ENCODE results near the gene EPHB1. TPM values are rescaled to one million over a fixed set of nuclear protein-coding genes. Genes with fewer than 3 reads are reported as not detected.

The EPHB1 gene
- total and polyA plus RNA-seq, 4 donors, result 0.23 to 1.7 (median 0.52) TPM

GRCh38 chr3:134885877-134886621, 91.0 kb downstream of the EPHB1 start:
- no peak for DNase-seq (ENCODE audit: low spot score)

DNA sequence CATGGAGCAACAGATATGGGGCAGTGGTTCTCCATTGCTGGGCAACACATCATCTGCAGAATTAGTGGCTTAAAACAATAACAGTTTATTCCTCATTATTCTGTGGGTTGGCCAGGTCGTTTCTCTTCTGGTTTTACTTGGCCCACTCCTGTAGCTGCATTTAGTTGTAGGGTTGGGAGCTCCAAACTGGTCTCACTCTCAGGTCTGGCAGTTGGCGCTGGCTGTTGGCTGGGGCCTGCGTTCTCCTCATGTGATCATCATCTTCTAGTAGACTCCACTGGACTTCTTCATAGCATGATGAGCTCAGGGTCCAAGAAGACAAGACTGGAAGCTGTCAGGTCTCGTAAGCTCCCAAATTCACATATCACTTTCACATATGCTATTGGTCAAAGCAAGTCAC, 91.9 kb downstream of the EPHB1 start:
- TF ChIP-seq ATF3 (IDR thresholded peaks at IDR 0.05) (no peak), ZBTB33 (IDR thresholded peaks at IDR 0.05) (no peak), EGR1 (IDR thresholded peaks at IDR 0.05; ENCODE audit: low read depth in 2 of 2) (no peak), NR2F2 (IDR thresholded peaks at IDR 0.05) (no peak), JUND (IDR thresholded peaks at IDR 0.05) (no peak), HNF4A (conservative IDR thresholded peaks at IDR 0.05) (no peak), RAD21 (IDR thresholded peaks at IDR 0.05) (no peak), SP1 (IDR thresholded peaks at IDR 0.05) (no peak), YY1 (IDR thresholded peaks at IDR 0.05) (no peak), RXRA (IDR thresholded peaks at IDR 0.05) (no peak), HNF4G (IDR thresholded peaks at IDR 0.05) (no peak), FOXA1 (IDR thresholded peaks at IDR 0.05) (no peak), TAF1 (conservative IDR thresholded peaks at IDR 0.05) (no peak), GABPA (IDR thresholded peaks at IDR 0.05 in 1 of 2, conservative IDR thresholded peaks at IDR 0.05 in 1 of 2) (no peak), FOXA2 (IDR thresholded peaks at IDR 0.05) (no peak)
- TF ChIP-seq, protein P1, sequence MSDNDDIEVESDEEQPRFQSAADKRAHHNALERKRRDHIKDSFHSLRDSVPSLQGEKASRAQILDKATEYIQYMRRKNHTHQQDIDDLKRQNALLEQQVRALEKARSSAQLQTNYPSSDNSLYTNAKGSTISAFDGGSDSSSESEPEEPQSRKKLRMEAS (IDR thresholded peaks at IDR 0.05), result no peak
- H3K4me3 ChIP-seq (ENCODE audit: low read depth in 1 of 3, low read length in 3 of 3), result no peak overlapping the region
- no peak overlapping the region for H3K27ac ChIP-seq (ENCODE audit: low read depth in 1 of 2, low read length in 2 of 2)
- no peaks in the 10 kb centered on the region for H3K4me1 ChIP-seq (ENCODE audit: control insufficient read depth in 4 of 4, insufficient read depth in 4 of 4, low read length in 3 of 4)
- H3K36me3 ChIP-seq (ENCODE audit: control insufficient read depth in 4 of 4, insufficient read depth in 3 of 4, low read depth in 1 of 4, low read length in 3 of 4), result no peaks in the 10 kb centered on the region
- 81% methylated on average over 4 of the region's 4 CpGs for WGBS
- H3K9ac ChIP-seq (ENCODE audit: low read depth in 1 of 2, low read length in 2 of 2), result no peak overlapping the region
- H3K27me3 ChIP-seq (ENCODE audit: control insufficient read depth in 4 of 4, insufficient read depth in 4 of 4, low read length in 3 of 4), result no peaks in the 10 kb centered on the region
- H3K9me3 ChIP-seq (ENCODE audit: control insufficient read depth in 4 of 4, low read length in 3 of 4), result peaks cover 0 to 3% (median 1%) of the 10 kb centered on the region in 4 donors
- DNase-seq (ENCODE audit: low spot score), result no peak

More at GRCh38 chr3:134885877-134886621, 91.0 kb downstream of the EPHB1 start:
- H3K27ac ChIP-seq (ENCODE audit: low read depth in 1 of 2, low read length in 2 of 2), result no peak overlapping the region
- no peaks in the 10 kb centered on the region for H3K4me1 ChIP-seq (ENCODE audit: control insufficient read depth in 4 of 4, insufficient read depth in 4 of 4, low read length in 3 of 4)
- no peaks in the 10 kb centered on the region for H3K36me3 ChIP-seq (ENCODE audit: control insufficient read depth in 4 of 4, insufficient read depth in 3 of 4, low read depth in 1 of 4, low read length in 3 of 4)
- H3K4me3 ChIP-seq (ENCODE audit: low read depth in 1 of 3, low read length in 3 of 3), result no peak overlapping the region
- 64% methylated on average over 6 of the region's 6 CpGs for WGBS
- TF ChIP-seq EGR1 (IDR thresholded peaks at IDR 0.05; ENCODE audit: low read depth in 2 of 2), result no peak
- no peak overlapping the region for H3K9ac ChIP-seq (ENCODE audit: low read depth in 1 of 2, low read length in 2 of 2)
- no peaks in the 10 kb centered on the region for H3K27me3 ChIP-seq (ENCODE audit: control insufficient read depth in 4 of 4, insufficient read depth in 4 of 4, low read length in 3 of 4)
- H3K9me3 ChIP-seq (ENCODE audit: control insufficient read depth in 4 of 4, low read length in 3 of 4), result no peaks in the 10 kb centered on the region

- DNase-seq (ENCODE audit: low spot score), result no peak
- Histone ChIP-seq H3K27ac (ENCODE audit: low read depth in 1 of 2, low read length in 2 of 2) (no peak overlapping the region), H3K4me3 (ENCODE audit: low read depth in 1 of 3, low read length in 3 of 3) (no peak overlapping the region), H3K9me3 (ENCODE audit: control insufficient read depth in 4 of 4, low read length in 3 of 4) (peaks cover 0 to 3% (median 2%) of the 10 kb centered on the region in 4 donors), H3K27me3 (ENCODE audit: control insufficient read depth in 4 of 4, insufficient read depth in 4 of 4, low read length in 3 of 4) (no peaks in the 10 kb centered on the region), H3K4me1 (ENCODE audit: control insufficient read depth in 4 of 4, insufficient read depth in 4 of 4, low read length in 3 of 4) (no peaks in the 10 kb centered on the region), H3K9ac (ENCODE audit: low read depth in 1 of 2, low read length in 2 of 2) (no peak overlapping the region), H3K36me3 (ENCODE audit: control insufficient read depth in 4 of 4, insufficient read depth in 3 of 4, low read depth in 1 of 4, low read length in 3 of 4) (no peaks in the 10 kb centered on the region)
- no peak for TF ChIP-seq TAF1 (conservative IDR thresholded peaks at IDR 0.05)
- no peak for TF ChIP-seq YY1 (IDR thresholded peaks at IDR 0.05)
- TF ChIP-seq RAD21 (IDR thresholded peaks at IDR 0.05), result no peak
- TF ChIP-seq NR2F2 (IDR thresholded peaks at IDR 0.05), result no peak
- no peak for TF ChIP-seq JUND (IDR thresholded peaks at IDR 0.05)
- TF ChIP-seq SP1 (IDR thresholded peaks at IDR 0.05), result no peak
- TF ChIP-seq FOXA2 (IDR thresholded peaks at IDR 0.05), result no peak
- TF ChIP-seq HNF4A (conservative IDR thresholded peaks at IDR 0.05), result no peak
- TF ChIP-seq FOXA1 (IDR thresholded peaks at IDR 0.05), result no peak
- TF ChIP-seq ATF3 (IDR thresholded peaks at IDR 0.05), result no peak
- no peak for TF ChIP-seq GABPA (IDR thresholded peaks at IDR 0.05 in 1 of 2, conservative IDR thresholded peaks at IDR 0.05 in 1 of 2)
- TF ChIP-seq, protein P2, sequence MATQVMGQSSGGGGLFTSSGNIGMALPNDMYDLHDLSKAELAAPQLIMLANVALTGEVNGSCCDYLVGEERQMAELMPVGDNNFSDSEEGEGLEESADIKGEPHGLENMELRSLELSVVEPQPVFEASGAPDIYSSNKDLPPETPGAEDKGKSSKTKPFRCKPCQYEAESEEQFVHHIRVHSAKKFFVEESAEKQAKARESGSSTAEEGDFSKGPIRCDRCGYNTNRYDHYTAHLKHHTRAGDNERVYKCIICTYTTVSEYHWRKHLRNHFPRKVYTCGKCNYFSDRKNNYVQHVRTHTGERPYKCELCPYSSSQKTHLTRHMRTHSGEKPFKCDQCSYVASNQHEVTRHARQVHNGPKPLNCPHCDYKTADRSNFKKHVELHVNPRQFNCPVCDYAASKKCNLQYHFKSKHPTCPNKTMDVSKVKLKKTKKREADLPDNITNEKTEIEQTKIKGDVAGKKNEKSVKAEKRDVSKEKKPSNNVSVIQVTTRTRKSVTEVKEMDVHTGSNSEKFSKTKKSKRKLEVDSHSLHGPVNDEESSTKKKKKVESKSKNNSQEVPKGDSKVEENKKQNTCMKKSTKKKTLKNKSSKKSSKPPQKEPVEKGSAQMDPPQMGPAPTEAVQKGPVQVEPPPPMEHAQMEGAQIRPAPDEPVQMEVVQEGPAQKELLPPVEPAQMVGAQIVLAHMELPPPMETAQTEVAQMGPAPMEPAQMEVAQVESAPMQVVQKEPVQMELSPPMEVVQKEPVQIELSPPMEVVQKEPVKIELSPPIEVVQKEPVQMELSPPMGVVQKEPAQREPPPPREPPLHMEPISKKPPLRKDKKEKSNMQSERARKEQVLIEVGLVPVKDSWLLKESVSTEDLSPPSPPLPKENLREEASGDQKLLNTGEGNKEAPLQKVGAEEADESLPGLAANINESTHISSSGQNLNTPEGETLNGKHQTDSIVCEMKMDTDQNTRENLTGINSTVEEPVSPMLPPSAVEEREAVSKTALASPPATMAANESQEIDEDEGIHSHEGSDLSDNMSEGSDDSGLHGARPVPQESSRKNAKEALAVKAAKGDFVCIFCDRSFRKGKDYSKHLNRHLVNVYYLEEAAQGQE (IDR thresholded peaks at IDR 0.05), result no peak
- TF ChIP-seq HNF4G (IDR thresholded peaks at IDR 0.05), result no peak
- TF ChIP-seq EGR1 (IDR thresholded peaks at IDR 0.05; ENCODE audit: low read depth in 2 of 2), result no peak
- no peak for TF ChIP-seq RXRA (IDR thresholded peaks at IDR 0.05)
- TF ChIP-seq ZBTB33 (IDR thresholded peaks at IDR 0.05), result no peak
Measured at GRCh38 chr3:134887536-134887935, 92.5 kb downstream of the EPHB1 start.
